CD4-positive, alpha-beta T cell treated with Interleukin-6 for 4 hours (primary cell): Measurements from ENCODE around the gene KCNT1.

Source experiments
- DNase-seq: peaks from one replicate; pipeline ENCODE4 v3.0.0-alpha.2; 2020; ENCODE audit warnings: mixed read lengths

KCNT1 gene

GRCh38 chr9:135749171-135750045 is 47.4 kb downstream of the KCNT1 start:
- no peak for DNase-seq

GRCh38 chr9:135750786-135751185 is 48.8 kb downstream of the KCNT1 start:
- DNase-seq, result no peak

GRCh38 chr9:135751501-135751900 is 49.5 kb downstream of the KCNT1 start:
- DNase-seq, result no peak

- DNase-seq, result no peak
Measured at GRCh38 chr9:135752281-135753204, 50.6 kb downstream of the KCNT1 start.

- DNase-seq, result no peak
Measured at GRCh38 chr9:135753391-135754105, 51.6 kb downstream of the KCNT1 start.

- DNase-seq, result no peak
Measured at GRCh38 chr9:135756576-135756975, 54.6 kb downstream of the KCNT1 start.

- DNase-seq, result no peak
Measured at GRCh38 chr9:135757356-135757755, 55.4 kb downstream of the KCNT1 start.

GRCh38 chr9:135758056-135758455 is 56.1 kb downstream of the KCNT1 start:
- no peak for DNase-seq

- DNase-seq, result no peak
Measured at GRCh38 chr9:135758870-135759269, 56.9 kb downstream of the KCNT1 start.

- DNase-seq, result no peak
Measured at GRCh38 chr9:135759676-135760300, 57.8 kb downstream of the KCNT1 start.

- DNase-seq, result no peak
Measured at GRCh38 chr9:135760465-135760864, 58.5 kb downstream of the KCNT1 start.

GRCh38 chr9:135761150-135761844 is 59.3 kb downstream of the KCNT1 start:
- DNase-seq, result no peak

- DNase-seq, result no peak
Measured at GRCh38 chr9:135761845-135762168, 59.8 kb downstream of the KCNT1 start.

- no peak for DNase-seq
Measured at GRCh38 chr9:135762921-135763320, 60.9 kb downstream of the KCNT1 start.

GRCh38 chr9:135763716-135764446 is 61.9 kb downstream of the KCNT1 start:
- no peak for DNase-seq

GRCh38 chr9:135764731-135765130 is 62.7 kb downstream of the KCNT1 start:
- no peak for DNase-seq

GRCh38 chr9:135765416-135765815 is 63.4 kb downstream of the KCNT1 start:
- no peak for DNase-seq

GRCh38 chr9:135766251-135766650 is 64.3 kb downstream of the KCNT1 start:
- DNase-seq, result no peak

- DNase-seq, result no peak
Measured at GRCh38 chr9:135766707-135767106, 64.7 kb downstream of the KCNT1 start.

- no peak for DNase-seq
Measured at GRCh38 chr9:135768516-135769218, 66.7 kb downstream of the KCNT1 start.
